ENCODE measurements around the gene ERCC8.
"Not testable (repeated sequence)": the region's sequence is repeated elsewhere in the genome, so short reads cannot be mapped to it uniquely, and the experiment has no call there.

Gene ERCC8

DNA sequence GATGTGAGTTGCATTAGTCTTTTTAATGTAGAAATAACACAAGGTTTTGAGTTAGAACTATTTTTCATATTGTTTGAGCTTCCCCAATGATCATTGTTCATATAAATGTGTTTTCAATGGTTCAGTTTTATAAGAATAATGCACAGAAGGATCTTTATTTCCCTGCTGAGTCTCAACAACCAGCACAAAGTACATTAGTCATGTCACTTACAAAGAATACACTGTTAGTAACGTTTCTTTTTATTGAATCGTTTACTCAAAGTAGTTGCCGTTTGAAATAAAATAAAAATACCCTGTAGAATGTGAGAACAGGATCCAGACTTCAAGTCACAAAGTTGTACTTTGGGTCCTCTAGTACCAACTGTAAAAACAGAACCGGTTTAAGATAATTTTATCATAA lies 41.5 kb downstream of the ERCC8 start:
- DNase-seq = no peak

DNA sequence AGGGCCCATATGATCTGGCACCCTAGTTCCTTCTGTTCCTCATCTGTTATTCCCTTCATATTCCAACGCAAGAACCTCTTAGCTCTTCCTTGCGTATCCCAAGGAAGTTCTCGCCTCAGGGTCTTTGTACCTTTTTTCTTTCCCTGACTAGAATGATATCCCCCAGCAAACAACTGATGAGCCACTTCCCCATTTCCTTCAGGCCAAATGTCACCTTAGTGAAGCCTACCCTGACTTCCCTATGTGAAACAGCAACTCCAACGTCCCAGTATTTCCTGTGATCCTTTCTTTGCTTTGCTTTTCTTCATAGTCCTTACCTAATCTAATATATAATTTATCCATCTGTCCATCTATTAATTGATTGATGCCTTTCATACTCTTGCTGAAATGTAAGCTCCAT lies 47.9 kb downstream of the ERCC8 start:
- DNase-seq = no peak

DNA sequence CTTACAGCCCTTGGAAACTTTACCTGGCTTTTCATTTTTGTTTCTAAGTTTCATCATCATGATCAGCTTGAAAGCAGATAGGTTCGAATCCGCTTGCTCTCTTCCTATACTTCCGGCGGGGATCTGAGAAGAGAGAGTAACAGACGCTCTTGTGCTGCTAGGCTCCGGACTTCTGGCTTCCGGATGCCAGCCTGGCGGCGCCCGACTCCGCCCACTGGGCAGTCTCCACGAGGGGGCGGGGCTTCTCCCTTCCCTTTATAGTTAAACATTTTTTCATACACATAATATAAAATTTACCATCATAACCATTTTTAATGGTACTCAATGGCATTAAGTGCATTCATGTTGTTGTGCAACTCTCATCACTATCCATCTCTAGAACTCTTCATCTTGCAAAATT lies 51.3 kb downstream of the ERCC8 start:
- no peak for DNase-seq

DNA sequence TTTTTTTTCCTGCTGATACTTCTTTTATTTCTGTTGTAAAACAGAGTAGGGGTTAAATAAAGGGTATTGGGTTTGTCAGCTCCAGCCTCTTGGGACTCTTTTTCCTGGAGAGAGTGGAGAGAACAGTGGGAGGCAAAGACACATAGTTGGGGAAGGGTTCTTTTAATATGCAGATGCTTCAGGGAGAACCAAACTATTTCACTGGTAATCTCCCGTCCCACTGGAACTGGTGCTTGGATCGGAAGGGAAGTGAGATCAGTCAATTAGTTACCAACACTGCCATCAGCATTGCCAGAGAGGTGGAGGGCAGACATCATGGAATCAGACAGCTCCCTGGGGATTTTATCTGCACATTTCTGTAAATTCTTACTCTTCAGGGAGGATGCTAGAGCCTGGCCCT lies 53.2 kb downstream of the ERCC8 start:
- no peak for DNase-seq

DNA sequence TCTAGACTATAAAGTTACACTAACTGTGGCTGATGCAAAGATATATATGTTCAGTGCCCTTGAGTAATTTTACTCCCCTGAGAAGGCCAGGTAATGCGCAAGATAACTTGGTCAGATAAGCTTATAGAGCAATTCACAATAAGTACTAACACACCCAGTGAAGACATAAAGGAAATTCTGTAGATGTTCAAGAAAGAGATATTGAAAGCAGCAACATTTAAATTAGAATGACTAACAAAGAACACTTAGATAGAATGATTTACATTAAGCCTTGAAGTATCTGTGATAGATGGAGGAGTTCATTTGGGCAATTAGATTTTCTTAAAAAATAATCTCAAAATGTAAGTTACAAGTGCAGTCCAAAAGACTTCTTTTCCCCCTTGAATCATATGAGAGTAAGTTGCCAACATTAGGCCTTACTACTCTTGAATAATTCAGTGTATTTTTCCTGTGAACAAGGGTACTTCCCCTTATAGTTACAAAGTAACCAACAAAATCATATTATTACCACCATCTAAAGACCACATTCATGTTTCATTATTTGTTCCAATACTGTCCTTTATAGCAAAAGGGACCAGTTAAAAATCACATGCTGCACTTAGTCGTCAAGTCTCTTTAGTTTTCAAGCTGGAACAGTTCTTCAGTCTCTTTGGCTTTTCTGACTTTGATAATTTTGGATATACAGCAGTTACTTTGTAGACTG lies 56.4 kb downstream of the ERCC8 start:
- no peak for DNase-seq

- DNase-seq = no peak
These were observed 57.1 kb downstream of the ERCC8 start for GRCh38 chr5:60887746-60888145.

DNA sequence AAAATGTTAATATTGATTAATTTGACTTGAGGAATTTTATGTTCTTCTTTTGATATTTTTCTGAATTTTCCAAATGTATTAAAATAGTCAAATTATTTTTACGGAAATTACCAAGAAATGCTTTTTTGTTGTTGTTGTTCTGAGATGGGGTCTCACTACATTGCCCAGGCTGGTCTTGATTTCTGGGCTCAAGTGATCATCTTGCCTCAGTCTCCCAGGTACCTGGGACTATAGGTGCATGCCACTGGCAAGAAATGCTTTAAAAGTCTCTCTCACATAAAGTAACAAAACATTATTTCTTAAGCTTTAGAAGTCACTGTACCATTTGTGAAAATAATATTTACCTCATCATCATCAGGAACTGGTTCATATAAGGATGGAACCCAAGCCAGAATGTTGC lies 57.8 kb downstream of the ERCC8 start:
- no peak for DNase-seq

DNA sequence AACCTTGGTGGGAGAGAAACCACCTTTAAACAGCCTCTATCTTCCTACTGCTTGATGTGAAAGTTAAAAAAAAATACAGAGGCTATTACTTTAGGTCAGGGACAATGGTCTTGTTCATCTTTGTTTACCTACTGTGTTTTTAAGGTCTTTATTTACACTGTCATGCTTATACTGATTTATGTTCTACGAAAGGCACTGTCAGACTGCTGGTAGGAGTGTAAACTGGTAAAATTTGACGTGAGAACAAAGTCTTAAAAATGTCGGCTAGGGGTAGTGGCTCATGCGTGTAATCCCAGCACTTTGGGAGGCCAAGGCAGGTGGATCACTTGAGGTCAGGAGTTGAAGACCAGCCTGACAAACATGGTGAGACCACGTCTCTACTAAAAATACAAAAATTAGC lies 58.7 kb downstream of the ERCC8 start:
- no peak for DNase-seq

DNA sequence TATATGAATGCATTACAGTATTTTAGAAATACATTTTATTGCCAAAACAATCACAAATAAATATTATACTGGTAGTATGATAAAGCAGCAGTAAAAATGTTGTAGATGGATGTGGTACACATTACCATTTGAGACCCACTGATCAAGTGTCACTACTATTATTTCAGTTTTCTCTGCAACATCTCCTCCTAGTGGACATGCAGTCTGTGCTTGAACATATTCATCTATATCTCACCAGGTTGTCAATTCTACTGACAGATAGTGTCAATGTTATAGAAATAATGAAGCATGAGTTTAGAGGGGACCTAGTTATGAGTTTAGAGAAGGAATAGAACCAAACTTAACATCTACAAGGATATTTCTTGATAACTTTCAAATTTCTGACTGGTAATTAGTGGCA lies 61.6 kb downstream of the ERCC8 start:
- no peak for DNase-seq

DNA sequence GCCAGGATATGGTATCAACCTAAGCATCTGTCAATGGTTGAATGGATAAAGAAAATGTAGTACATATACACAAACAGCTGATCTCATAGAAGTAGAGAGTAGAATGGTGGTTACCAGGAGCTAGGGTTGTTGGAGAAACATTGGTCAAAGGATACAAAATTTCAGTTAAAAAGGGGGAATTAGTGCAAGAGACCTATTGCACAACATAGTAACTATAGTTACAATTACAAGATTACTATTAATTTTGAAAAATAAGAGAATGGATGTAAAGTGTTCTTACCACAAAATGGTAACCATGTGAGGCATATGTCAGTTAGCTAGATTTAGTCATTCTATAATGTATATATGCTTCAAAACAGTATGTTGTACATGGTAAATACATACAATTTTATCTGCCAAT lies 72.0 kb downstream of the ERCC8 start:
- no peak for DNase-seq

DNA sequence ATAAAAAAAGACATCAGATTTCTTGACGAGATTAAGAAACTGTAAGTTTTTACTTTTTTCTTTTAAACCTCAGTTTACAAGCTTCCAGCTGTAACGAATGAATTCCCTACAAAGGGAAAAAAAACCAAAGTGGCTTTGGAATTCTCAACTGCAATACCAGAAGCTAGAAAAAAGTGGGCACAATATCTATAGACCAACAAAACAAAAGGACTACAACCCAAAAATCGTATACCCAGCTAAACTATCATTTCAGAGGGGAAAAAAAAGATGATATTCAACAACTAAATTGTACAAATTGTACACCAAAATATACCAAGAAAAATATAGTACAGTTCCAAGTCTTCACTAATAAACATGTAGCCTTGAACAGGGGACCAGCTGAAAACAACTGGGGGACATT lies 74.0 kb downstream of the ERCC8 start:
- DNase-seq = no peak

DNA sequence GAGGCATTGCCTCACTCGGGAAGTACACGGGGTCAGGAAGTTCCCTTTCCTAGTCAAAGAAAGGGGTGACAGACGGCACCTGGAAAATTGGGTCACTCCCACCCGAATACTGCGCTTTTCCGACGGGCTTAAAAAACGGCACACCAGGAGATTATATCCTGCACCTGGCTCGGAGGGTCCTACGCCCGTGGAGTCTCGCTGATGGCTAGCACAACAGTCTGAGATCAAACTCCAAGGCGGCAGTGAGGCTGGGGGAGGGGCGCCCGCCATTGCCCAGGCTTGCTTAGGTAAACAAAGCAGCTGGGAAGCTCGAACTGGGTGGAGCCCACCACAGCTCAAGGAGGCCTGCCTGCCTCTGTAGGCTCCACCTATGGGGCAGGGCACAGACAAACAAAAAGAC lies 84.3 kb downstream of the ERCC8 start:
- DNase-seq = not testable (repeated sequence)

DNA sequence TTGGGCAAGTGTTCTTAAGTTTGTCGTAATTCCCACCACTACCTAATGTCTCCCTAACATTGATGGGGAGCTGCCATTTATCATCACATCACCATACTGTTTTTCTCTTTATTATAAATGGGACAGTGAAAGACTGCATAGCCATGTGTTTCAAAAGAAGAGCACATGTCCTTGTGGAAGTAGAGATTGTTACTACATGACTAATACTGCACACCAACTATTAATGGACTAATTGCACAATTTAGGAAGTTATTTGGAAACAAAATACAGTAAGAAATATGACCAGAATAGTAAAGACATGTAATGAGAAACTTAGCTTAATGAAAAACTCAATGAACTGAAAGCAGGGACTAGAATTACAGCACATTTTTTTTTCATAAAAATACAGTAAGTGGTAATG lies 88.8 kb downstream of the ERCC8 start:
- DNase-seq = no peak

DNA sequence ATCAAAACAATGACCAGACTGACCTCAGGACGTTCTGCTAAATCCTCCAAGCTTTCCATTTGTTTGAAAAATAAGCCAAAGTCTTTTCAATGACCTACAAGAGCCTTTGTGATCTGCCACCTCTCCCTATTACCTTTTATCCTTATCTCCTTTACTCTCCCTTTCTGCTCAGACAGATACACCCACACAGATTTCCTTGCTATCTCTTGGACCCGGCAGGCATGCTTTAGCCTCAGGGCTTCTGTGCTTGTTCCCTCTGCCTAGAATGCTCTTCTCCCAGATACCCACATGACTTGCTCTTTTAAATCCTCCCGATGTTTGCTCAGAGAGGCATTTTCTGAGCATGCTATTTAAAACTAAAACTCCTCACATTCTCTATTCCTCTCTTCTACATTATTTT lies 91.9 kb downstream of the ERCC8 start:
- DNase-seq = no peak

DNA sequence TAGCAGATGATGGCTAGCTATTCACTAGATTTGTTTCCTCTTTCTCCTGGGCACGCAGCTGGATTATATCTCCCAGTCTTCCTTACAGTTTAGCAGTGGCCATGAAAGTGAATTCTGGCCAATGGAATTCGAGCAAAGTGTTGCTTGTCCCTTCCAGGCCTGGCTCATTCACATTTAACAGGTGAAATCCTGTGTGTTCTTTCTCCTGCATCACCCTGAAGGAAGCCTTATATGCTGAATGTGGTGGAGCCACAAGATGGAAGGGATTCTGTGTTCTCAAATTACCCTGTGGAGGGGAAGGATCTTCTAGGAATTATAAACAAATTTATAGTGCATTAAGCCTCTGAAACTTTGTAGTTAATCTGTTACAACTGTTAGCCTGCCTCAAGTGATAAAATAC lies 92.6 kb downstream of the ERCC8 start:
- no peak for DNase-seq

DNA sequence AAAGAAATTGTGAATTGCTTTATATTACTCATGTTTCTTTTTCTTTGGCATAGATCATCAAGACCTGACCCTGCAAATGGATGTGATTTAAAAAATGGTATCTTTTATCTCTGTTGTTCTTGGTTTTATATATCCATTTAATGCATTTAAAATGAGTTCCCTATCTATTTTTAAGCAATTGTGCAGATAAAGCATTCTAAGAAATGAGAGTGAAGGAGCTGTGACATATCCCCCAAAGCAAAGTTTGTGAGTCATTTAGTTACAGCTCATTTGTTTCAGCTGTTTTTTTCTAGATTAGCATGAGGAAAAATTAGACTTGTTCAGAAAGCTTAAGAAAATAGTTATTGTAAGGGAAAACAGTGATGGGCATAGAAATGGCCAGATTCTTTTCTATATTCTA lies 93.2 kb downstream of the ERCC8 start:
- no peak for DNase-seq

GRCh38 chr5:60846298-60846697 lies 98.6 kb downstream of the ERCC8 start:
- no peak for DNase-seq

DNA sequence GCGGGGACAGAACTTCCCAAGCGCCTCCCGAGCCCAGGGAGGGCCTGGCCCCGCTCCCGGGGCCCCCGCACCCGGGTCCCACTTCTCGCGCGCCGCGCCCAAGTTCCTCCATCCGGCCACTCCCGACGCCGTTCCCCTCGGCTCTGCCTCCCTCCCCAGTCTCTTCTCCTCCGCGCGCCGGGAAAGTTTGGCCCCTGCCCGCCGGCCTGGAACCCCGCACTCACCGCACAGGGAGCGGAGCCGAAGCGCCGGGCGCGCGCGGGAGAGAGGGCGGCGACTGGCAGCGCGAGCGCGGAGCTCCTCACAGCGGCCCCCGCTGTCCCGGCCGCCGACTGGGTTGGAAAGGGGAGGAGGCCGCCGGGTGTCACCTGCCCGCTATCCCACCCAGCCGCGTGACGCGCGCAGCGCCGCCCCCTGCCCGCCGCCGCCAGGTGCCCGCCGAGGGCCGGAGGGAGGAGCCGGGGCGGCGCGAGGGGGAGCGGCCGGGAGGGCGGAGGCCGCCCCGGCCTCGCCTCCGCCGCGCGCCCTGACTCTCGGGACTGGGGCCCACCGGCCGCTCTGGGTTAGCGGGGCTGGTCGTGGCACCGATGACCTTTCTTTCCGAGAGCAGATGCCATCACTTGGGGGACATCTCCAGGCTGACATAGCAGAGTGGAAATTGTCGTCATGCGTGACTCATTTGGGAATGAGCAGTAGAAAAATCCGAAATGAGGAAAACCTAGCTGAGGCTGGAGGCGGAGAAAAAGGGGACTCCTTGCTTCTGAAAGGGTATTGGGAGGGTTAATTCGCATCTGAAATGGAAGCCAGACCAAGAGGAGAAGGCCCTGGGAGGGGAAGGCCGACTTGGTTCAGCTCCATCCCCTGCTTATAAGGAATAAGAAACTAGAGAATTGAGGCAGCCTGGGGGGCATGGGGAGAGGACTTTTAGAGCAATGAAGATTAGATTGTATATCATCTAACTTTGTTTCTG lies 100.6 kb downstream of the ERCC8 start, which contains the start of gene ELOVL7:
Gene ELOVL7 (minus strand): TSS at position 334 of the 970 bp plus-strand sequence. CDS start 56,872 bp downstream, outside the sequence.
- peak; percentile 23 to 43 for DNase-seq

DNA sequence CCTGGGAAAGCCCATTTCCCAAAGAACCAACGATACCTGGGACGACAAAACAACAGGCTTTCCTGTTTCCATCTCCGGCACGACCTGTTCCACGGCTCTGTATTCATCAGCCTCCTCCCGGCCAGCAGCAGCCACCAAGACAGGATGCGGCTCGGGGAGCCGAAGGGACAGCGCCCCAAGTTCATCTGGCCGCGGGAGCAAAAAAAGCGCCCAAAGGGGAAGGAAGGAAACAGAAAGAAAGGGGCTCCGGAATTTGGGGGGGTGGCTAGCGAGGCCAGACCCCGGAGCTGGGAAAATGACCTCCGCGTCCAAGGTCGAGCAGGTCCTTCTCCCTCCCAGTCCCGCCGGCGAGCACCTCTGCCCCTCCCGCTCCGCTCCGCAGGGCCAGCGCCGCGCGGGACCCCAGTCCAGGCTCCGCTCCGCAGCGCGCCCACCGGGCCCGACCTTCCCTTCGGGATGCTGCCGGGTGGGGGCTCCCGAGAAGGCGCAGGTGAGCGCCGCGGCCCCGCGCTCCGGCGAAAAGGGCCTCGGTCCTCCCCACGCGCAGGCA lies 101.4 kb downstream of the ERCC8 start:
- DNase-seq = no peak

- DNase-seq = no peak
These were observed 101.9 kb downstream of the ERCC8 start for GRCh38 chr5:60842871-60843385.

DNA sequence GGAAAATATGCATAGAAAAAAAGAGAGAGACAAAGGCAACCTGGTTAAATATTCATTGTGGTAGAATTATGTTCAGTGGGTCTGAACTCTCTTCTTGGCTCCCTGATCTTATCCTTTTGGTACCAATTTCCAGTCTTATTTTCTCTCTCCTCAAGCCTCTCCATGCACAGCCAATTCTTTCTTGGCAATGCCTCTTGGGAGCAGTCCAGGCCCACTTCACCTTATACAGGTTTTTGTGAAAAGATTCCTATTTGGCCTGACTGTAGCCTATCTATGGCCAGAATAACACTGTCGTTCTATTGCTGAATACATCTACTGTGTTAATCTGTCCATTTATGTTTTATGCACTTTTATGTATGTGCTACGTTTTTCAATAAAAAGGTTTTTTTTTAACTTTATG lies 103.5 kb downstream of the ERCC8 start:
- no peak for DNase-seq

- DNase-seq = no peak
These were observed 108.7 kb downstream of the ERCC8 start for GRCh38 chr5:60836131-60836530.

DNA sequence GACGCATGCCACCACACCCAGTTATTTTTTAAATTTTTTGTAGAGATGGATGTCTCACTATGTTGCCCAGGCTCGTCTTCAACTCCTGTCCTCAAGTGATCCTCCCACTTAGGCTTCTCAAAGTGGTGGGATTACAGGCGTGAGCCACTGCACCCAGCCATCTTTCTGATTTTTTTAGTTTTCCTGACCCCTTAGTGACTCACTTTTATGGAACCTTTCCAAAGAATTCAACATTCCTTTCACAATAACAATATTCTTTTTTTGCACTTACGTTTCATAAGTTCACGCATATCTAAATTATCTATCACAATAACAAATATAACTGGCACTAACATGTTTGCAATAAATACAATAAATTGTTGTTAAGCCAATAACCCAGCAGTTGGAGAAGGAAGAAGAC lies 109.3 kb downstream of the ERCC8 start:
- DNase-seq = no peak

- DNase-seq = no peak
These were observed 111.3 kb downstream of the ERCC8 start for GRCh38 chr5:60833520-60833919.

All from stimulated activated CD4-positive, alpha-beta T cell treated with anti-CD3 and anti-CD28 coated beads, Interleukin-2, amount 100 ng/mL, for 48 hours (primary cell).